ENCODE results near the gene DHRS1. TPM values are rescaled to one million over a fixed set of nuclear protein-coding genes. Genes with fewer than 3 reads are reported as not detected.

DHRS1 gene
- total RNA-seq, 4 donors from 2014 or later = 13.9 to 22.4 (median 19.2) TPM

DNA sequence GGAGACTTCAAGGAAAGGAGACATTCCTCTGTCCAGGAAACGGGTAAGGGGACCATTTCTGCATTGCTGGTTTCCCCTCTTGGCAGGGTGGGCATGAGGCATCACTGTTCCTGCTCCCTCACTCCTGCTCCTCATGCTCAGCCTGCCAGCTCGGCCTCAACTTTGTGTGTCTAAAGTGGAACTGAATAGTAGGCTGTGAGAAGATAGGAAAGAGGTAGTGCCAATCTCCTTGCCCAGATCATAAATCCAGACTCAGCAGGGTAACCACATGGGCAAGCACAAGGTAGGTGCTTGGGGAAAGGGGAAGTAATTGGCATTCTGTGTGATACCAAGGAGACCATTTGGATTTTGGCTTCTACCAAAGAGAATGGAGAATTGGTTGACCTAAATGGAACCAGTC is 14.3 kb upstream of the DHRS1 start:
- WGBS = 83% methylated on average over 2 of the region's 2 CpGs
- Histone ChIP-seq H3K27me3 (peaks cover 0 to 43% (median 13%) of the 10 kb centered on the region in 4 donors), H3K9me3 (no peaks in the 10 kb centered on the region), H3K36me3 (peaks cover 0 to 2% (median 0%) of the 10 kb centered on the region in 4 donors), H3K4me1 (peaks cover 42 to 83% (median 67%) of the 10 kb centered on the region in 4 donors), H3K4me3 (no peak overlapping the region), H3K27ac (replicated peaks in 1 of 4) (peak overlapping the region in 2 of 4 donors; percentile 27 to 30)
- TF ChIP-seq POLR2A (IDR thresholded peaks at IDR 0.05; ENCODE audit: low read depth) (no peak), CTCF (IDR thresholded peaks at IDR 0.05) (no peak), POLR2AphosphoS5 (IDR thresholded peaks at IDR 0.05) (no peak), EP300 (IDR thresholded peaks at IDR 0.05) (no peak)
- intact Hi-C loops (cut with DNase I) = loop anchor here (5.0 kb wide), 1 partner anchor 123 kb away; no protein-coding TSS in a partner anchor
- DNase-seq (ENCODE audit: extremely low spot score) = no peak

GRCh38 chr14:24312736-24313507 is 13.3 kb upstream of the DHRS1 start:
- H3K4me1 ChIP-seq = peaks cover 52 to 84% (median 70%) of the 10 kb centered on the region in 4 donors
- peaks cover 0 to 33% (median 9%) of the 10 kb centered on the region in 4 donors for H3K27me3 ChIP-seq
- DNase-seq (ENCODE audit: extremely low spot score) = no peak
- H3K27ac ChIP-seq (replicated peaks in 1 of 4) = peak overlapping the region; percentile 77 to 90 (median 84)
- TF ChIP-seq POLR2A (IDR thresholded peaks at IDR 0.05; ENCODE audit: low read depth) (no peak), EP300 (IDR thresholded peaks at IDR 0.05) (no peak), CTCF (IDR thresholded peaks at IDR 0.05) (no peak), POLR2AphosphoS5 (IDR thresholded peaks at IDR 0.05) (peak; percentile 23 to 45)
- 65% methylated on average over 9 of the region's 9 CpGs for WGBS
- no peak overlapping the region for H3K4me3 ChIP-seq
- intact Hi-C loops (cut with DNase I) = loop anchor here (5.0 kb wide), 1 partner anchor 124 kb away; no protein-coding TSS in a partner anchor
- H3K9me3 ChIP-seq = no peaks in the 10 kb centered on the region
- H3K36me3 ChIP-seq = no peaks in the 10 kb centered on the region

DNA sequence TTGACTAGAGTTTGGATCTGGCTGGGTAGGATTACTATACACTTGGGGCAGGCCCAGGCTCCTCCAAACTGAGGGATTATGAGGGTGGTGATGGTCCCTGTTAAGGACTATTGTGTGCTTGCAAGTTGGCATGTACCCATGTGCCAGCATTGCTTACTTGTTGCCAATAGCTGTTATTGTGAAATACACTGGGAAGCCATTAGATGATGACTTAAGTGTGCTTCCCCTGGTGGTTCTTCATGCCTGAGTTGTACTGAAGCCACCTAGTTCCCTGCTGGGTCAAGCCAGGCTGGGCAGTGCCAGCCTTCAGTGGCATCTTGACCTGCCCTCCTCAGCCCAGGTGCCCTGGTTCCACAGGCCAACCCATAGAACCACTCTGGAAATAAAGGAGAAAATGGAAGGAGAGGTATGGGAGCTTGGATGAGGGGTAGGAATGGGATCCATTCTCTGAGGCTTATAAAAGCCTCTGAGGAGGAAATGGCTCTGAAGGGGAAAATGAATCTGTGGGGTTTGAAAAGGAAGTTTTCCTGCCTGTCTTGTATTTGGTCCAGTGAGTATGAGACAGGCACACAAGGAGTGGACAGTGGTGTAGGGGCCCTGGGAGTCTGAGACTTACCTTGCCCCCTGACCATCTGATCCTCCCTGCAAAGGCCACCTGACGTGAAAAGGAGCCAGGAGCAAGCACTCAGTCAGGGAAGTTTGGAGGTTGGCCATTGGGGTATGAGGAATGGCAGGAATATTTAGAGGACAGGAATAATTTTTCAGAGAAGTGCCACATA is 12.4 kb upstream of the DHRS1 start:
- no peak for TF ChIP-seq POLR2A (IDR thresholded peaks at IDR 0.05; ENCODE audit: low read depth)
- no peak for TF ChIP-seq CTCF (IDR thresholded peaks at IDR 0.05)
- TF ChIP-seq EP300 (IDR thresholded peaks at IDR 0.05) = no peak
- no peak for TF ChIP-seq POLR2AphosphoS5 (IDR thresholded peaks at IDR 0.05)
- Histone ChIP-seq H3K27me3 (peaks cover 0 to 24% (median 9%) of the 10 kb centered on the region in 4 donors), H3K4me1 (peaks cover 54 to 87% (median 66%) of the 10 kb centered on the region in 4 donors), H3K36me3 (peaks cover 2 to 9% (median 7%) of the 10 kb centered on the region in 4 donors), H3K27ac (replicated peaks in 1 of 4) (peak overlapping the region; percentile 77 to 90 (median 84)), H3K4me3 (peak overlapping the region; percentile 64 to 73 (median 66)), H3K9me3 (no peaks in the 10 kb centered on the region)
- intact Hi-C loops (cut with DNase I) = loop anchor here (5.0 kb wide), 1 partner anchor 125 kb away; no protein-coding TSS in a partner anchor
- 80% methylated on average over 1 of the region's 1 CpG for WGBS
- DNase-seq (ENCODE audit: extremely low spot score) = no peak

DNA sequence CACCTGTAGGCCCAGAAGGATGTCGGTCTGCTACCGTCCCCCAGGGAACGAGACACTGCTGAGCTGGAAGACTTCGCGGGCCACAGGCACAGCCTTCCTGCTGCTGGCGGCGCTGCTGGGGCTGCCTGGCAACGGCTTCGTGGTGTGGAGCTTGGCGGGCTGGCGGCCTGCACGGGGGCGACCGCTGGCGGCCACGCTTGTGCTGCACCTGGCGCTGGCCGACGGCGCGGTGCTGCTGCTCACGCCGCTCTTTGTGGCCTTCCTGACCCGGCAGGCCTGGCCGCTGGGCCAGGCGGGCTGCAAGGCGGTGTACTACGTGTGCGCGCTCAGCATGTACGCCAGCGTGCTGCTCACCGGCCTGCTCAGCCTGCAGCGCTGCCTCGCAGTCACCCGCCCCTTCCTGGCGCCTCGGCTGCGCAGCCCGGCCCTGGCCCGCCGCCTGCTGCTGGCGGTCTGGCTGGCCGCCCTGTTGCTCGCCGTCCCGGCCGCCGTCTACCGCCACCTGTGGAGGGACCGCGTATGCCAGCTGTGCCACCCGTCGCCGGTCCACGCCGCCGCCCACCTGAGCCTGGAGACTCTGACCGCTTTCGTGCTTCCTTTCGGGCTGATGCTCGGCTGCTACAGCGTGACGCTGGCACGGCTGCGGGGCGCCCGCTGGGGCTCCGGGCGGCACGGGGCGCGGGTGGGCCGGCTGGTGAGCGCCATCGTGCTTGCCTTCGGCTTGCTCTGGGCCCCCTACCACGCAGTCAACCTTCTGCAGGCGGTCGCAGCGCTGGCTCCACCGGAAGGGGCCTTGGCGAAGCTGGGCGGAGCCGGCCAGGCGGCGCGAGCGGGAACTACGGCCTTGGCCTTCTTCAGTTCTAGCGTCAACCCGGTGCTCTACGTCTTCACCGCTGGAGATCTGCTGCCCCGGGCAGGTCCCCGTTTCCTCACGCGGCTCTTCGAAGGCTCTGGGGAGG is 11.3 kb upstream of the DHRS1 start, which contains the start of gene LTB4R:
Gene LTB4R, plus strand, starts transcription at position 857 of the 959 bp plus-strand sequence. CDS start 4,150 bp downstream, outside the sequence.
- Histone ChIP-seq H3K4me3 (peak within 1 kb of the TSS; percentile 64 to 73 (median 66)), H3K9me3 (no peaks in the 10 kb centered on the region), H3K27me3 (peaks cover 0 to 13% (median under 1%) of the 10 kb centered on the region in 4 donors), H3K27ac (replicated peaks in 1 of 4) (peak within 1 kb of the TSS; percentile 77 to 90 (median 84)), H3K4me1 (peaks cover 46 to 77% (median 57%) of the 10 kb centered on the region in 4 donors), H3K36me3 (peaks cover 12 to 20% (median 17%) of the 10 kb centered on the region in 4 donors)
- TF ChIP-seq POLR2AphosphoS5 (IDR thresholded peaks at IDR 0.05) (peak; percentile 42 to 63), EP300 (IDR thresholded peaks at IDR 0.05) (no peak), CTCF (IDR thresholded peaks at IDR 0.05) (peak; percentile 27 to 48 (median 30)), POLR2A (IDR thresholded peaks at IDR 0.05; ENCODE audit: low read depth) (no peak)
- DNase-seq (ENCODE audit: extremely low spot score) = no peak
- intact Hi-C loops (cut with DNase I) = loop anchor here (5.0 kb wide), 1 partner anchor 126 kb away; no protein-coding TSS in a partner anchor
- WGBS = 30% methylated on average over 25 of the region's 99 CpGs
